K562 (cell line): ENCODE data around the gene SLC25A18.

Experiments
- ATF2 ChIP-seq: sonication (generic); formaldehyde crosslinking; IDR thresholded peaks from 2 replicates; pipeline ENCODE4 v1.8.1; 2022; ENCODE audit warnings: missing genetic modification reagents
- E4F1 ChIP-seq: fragments of 250-450 bp; sonication (Bioruptor Pico); IDR thresholded peaks from 2 replicates; pipeline ENCODE4 v1.5.0; 2021; ENCODE audit warnings: mild to moderate bottlenecking, borderline replicate concordance
- FOSL1 ChIP-seq: fragments of 200-800 bp; sonication (Bioruptor generic); conservative IDR thresholded peaks from 2 replicates; pipeline ENCODE4 v1.6.1; 2016; ENCODE audit warnings: missing genetic modification characterization, missing compliant biosample characterization
- HDAC6 ChIP-seq: IDR thresholded peaks from 2 replicates; pipeline ENCODE4 v1.6.1; 2012; ENCODE audit warnings: low read depth, mild to moderate bottlenecking, control low read depth, inconsistent platforms, low read length, moderate library complexity
- REST ChIP-seq, 2 experiments: fragments of 450-650 bp; formaldehyde crosslinking in 1 of 2; IDR thresholded peaks; 2 replicates each; pipeline versions ENCODE4 v1.4.0 to v1.6.1; 2014 to 2020; ENCODE audit warnings: mild to moderate bottlenecking in 2 of 2, borderline replicate concordance in 1 of 2, low read depth in 1 of 2
- STAT6 ChIP-seq: sonication (generic); formaldehyde crosslinking; IDR thresholded peaks from 2 replicates; pipeline ENCODE4 v1.8.1; 2023; ENCODE audit warnings: mild to moderate bottlenecking, missing genetic modification reagents
- ZBTB34 ChIP-seq: fragments of 250-450 bp; sonication (Bioruptor Pico); IDR thresholded peaks from 2 replicates; pipeline ENCODE4 v1.8.0; 2021; ENCODE audit warnings: mild to moderate bottlenecking, moderate library complexity
- ZNF384 ChIP-seq: IDR thresholded peaks from 2 replicates; pipeline ENCODE4 v1.6.1; 2012; ENCODE audit warnings: low read depth, low read length, improper control_type of control experiment
- ZNF609 ChIP-seq: sonication (generic); formaldehyde crosslinking; IDR thresholded peaks from 2 replicates; pipeline ENCODE4 v1.8.1; 2023; ENCODE audit warnings: missing genetic modification reagents, mild to moderate bottlenecking, borderline replicate concordance

GRCh38 chr22:17518406-17518805 lies 44.9 kb upstream of the SLC25A18 start:
- TF ChIP-seq ZNF609 (CRISPR knock-in tag) (no peak), REST (IDR thresholded peaks at IDR 0.05; ENCODE audit: borderline replicate concordance) (no peak), REST (CRISPR knock-in tag; IDR thresholded peaks at IDR 0.05; ENCODE audit: low read depth) (no peak), HDAC6 (no peak), ATF2 (CRISPR knock-in tag) (no peak), FOSL1 (tag) (no peak), ZBTB34 (CRISPR knock-in tag) (no peak), ZNF384 (no peak), STAT6 (CRISPR knock-in tag) (no peak), E4F1 (CRISPR knock-in tag) (no peak)
